SU-DHL-6 (cell line): ENCODE data around the gene TRAPPC2L.

Experiments used
- EZH2phosphoT487 ChIP-seq: fragments of 200-600 bp; sonication (generic), shearing (Covaris generic); conservative IDR thresholded peaks from 2 replicates; pipeline ENCODE4 v1.6.1; 2018; ENCODE audit warnings: mild to moderate bottlenecking, antibody characterized with exemption, low read length, moderate library complexity, mixed read lengths
- TF ChIP-seq, protein P1 (sequence below): fragments of 200-600 bp; sonication (generic); IDR thresholded peaks from one replicate; pipeline ENCODE4 v1.5.1; 2017; ENCODE audit warnings: antibody characterized with exemption, mild to moderate bottlenecking, low read length, moderate library complexity; ENCODE audit not compliant: insufficient read depth, poor library complexity, severe bottlenecking

DNA sequence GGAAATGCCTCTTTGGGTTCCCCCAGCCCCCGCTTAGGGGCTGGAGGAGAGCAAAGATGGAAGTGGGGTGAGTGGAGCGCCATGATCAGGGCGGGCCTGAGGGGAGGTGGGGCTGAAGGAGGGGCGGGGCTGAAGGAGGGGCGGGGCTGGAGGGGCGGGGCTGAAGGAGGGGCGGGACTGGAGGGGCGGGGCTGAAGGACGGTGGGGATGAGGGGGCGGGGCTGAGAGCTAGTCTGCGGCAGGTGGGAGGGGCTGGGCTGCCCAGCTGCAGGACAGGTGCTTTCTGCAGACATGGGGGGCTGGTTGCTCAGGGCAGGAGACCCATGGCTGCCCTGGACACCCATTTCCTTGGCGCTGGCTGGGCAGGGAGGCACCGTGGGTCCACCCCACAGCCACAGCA is 48.6 kb downstream of the TRAPPC2L start:
- TF ChIP-seq, protein P1, sequence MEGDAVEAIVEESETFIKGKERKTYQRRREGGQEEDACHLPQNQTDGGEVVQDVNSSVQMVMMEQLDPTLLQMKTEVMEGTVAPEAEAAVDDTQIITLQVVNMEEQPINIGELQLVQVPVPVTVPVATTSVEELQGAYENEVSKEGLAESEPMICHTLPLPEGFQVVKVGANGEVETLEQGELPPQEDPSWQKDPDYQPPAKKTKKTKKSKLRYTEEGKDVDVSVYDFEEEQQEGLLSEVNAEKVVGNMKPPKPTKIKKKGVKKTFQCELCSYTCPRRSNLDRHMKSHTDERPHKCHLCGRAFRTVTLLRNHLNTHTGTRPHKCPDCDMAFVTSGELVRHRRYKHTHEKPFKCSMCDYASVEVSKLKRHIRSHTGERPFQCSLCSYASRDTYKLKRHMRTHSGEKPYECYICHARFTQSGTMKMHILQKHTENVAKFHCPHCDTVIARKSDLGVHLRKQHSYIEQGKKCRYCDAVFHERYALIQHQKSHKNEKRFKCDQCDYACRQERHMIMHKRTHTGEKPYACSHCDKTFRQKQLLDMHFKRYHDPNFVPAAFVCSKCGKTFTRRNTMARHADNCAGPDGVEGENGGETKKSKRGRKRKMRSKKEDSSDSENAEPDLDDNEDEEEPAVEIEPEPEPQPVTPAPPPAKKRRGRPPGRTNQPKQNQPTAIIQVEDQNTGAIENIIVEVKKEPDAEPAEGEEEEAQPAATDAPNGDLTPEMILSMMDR, result no peak
- TF ChIP-seq EZH2phosphoT487, result no peak
